CD4-positive, alpha-beta T cell (primary cell): ENCODE data around the gene IL12RB1. TPM values are rescaled to one million over a fixed set of nuclear protein-coding genes. Genes with fewer than 3 reads are reported as not detected.

Source experiments
- ATAC-seq: fragments of 200-7000 bp; cut with Tn5 transposase; one replicate; pipeline ENCODE4 v1.10.0; 2022; ENCODE audit warnings: mild to moderate bottlenecking; ENCODE audit not compliant: poor library complexity
- CTCF ChIA-PET: fragments of 350-600 bp; sonication (Branson Sonifier 250); formaldehyde crosslinking; loops from one replicate; lab custom pipeline; 2021; ENCODE audit warnings: antibody characterized with exemption, inconsistent platforms; lab: Charles Lee
- POLR2A ChIA-PET: fragments of 350-600 bp; sonication (Branson Sonifier 250); formaldehyde crosslinking; loops from one replicate; lab custom pipeline; 2021; ENCODE audit warnings: antibody characterized with exemption, inconsistent platforms; lab: Charles Lee
- DNase-seq, 14 experiments: peaks; one replicate each; pipeline ENCODE4 v3.0.0-alpha.2; 2013 to 2020; ENCODE audit warnings: mixed read lengths in 2 of 14
- H3K27ac ChIP-seq, 2 donors: one replicate each; pipeline versions ENCODE4 v1.5.1 to v1.7.0; 2013; ENCODE audit warnings: low read length in 2 of 2, low read depth in 1 of 2, mild to moderate bottlenecking in 1 of 2
- H3K27me3 ChIP-seq, 2 experiments: 1 replicate in 1 of 2; 2 replicates in 1 of 2; pipeline versions ENCODE4 v1.6.1 to v1.7.0; 2013; ENCODE audit warnings: low read length in 2 of 2, control low read depth in 1 of 2, mild to moderate bottlenecking in 1 of 2, moderate library complexity in 1 of 2; ENCODE audit not compliant: insufficient read depth in 2 of 2, control insufficient read depth in 1 of 2
- H3K36me3 ChIP-seq: one replicate; pipeline ENCODE4 v1.6.1; 2013; ENCODE audit warnings: low read length, control low read depth; ENCODE audit not compliant: insufficient read depth
- H3K4me1 ChIP-seq: one replicate; pipeline ENCODE4 v1.6.1; 2013; ENCODE audit warnings: low read length, control low read depth; ENCODE audit not compliant: insufficient read depth
- H3K4me3 ChIP-seq: one replicate; pipeline ENCODE4 v1.5.1; 2013; ENCODE audit warnings: mild to moderate bottlenecking, low read length, moderate library complexity
- H3K9me3 ChIP-seq, 2 experiments: 1 replicate in 1 of 2; 2 replicates in 1 of 2; pipeline versions ENCODE4 v1.6.1 to v1.7.0; 2013; ENCODE audit warnings: low read length in 2 of 2, mild to moderate bottlenecking in 2 of 2, control low read depth in 1 of 2, moderate library complexity in 1 of 2; ENCODE audit not compliant: control insufficient read depth in 1 of 2, insufficient read depth in 1 of 2
- H3K27ac Mint-ChIP-seq: one replicate; pipeline ENCODE4 v1.8.0; 2020; ENCODE audit warnings: mixed read lengths
- H3K27me3 Mint-ChIP-seq: one replicate; pipeline ENCODE4 v1.8.0; 2021; ENCODE audit warnings: mixed read lengths
- H3K36me3 Mint-ChIP-seq: one replicate; pipeline ENCODE4 v1.8.0; 2021; ENCODE audit warnings: low read depth, mixed read lengths
- H3K4me1 Mint-ChIP-seq: one replicate; pipeline ENCODE4 v1.8.0; 2021; ENCODE audit warnings: low read depth, mixed read lengths
- H3K4me3 Mint-ChIP-seq: one replicate; pipeline ENCODE4 v1.8.0; 2020; ENCODE audit warnings: mild to moderate bottlenecking, mixed read lengths
- H3K9me3 Mint-ChIP-seq: one replicate; pipeline ENCODE4 v1.8.0; 2020; ENCODE audit warnings: mixed read lengths
- CTCF ChIP-seq: fragments of 200-600 bp; IDR thresholded peaks from one replicate; pipeline ENCODE4 v1.8.0; 2022; ENCODE audit warnings: antibody characterized with exemption, mild to moderate bottlenecking
- intact Hi-C, 2 experiments: fragments of 100-400 bp; cut with DNase I in 1 of 2; cut with micrococcal nuclease in 1 of 2; formaldehyde crosslinking; loops; one replicate each; pipeline versions ENCODE4 v1.15.1 to v1.9.0; 2023 to 2025; cut with DNase I, micrococcal nuclease
- total RNA-seq, 174 experiments: library from RNA in 2 of 174; stranded (reverse) in 2 of 174; gene quantifications; one replicate each; pipeline ENCODE4 v1.2.3 and lab custom pipeline; 2021 to 2026

Gene IL12RB1
- total RNA-seq, 2 experiments from 2014 or later: 20.5 to 22.5 TPM

DNA sequence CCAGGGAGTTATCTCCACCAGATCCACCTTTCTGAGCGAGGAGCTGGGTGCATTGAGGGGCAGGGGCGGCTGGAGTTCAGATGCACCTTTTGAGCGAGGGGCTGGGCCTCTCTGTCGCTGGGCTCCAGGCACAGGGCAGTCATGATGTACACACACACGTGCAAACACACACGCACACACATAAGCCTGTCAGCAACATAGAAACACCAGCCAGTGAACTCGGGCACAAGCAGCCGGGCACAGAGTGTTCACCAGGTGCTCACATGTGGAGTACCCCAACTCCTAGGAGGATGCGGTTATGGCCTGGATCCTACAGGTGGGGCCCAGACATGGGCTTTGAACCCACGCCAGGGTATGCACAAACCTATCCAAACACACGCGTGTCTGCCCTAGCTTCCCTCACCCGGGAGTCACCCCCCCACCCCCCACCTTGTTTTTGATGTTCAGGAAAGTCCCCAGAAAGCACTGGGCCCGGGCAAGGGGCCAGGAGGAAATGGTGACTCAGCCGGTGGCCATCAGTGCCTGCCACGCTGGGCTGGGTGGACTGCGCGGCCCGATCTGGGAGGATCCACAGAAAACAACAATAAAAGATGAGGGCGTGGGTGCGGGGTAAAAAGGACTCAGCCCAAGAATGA is 65.5 kb downstream of the IL12RB1 start:
- Mint-ChIP-seq H3K9me3 (no peaks in the 10 kb centered on the region), H3K27ac (peak overlapping the region; percentile 94), H3K4me1 (peaks cover 69% of the 10 kb centered on the region), H3K36me3 (no peaks in the 10 kb centered on the region), H3K27me3 (no peaks in the 10 kb centered on the region), H3K4me3 (peak overlapping the region; percentile 78)
- DNase-seq (peak; percentile 58 to 94 (median 76)), ATAC-seq (peak; percentile 15)
- TF ChIP-seq CTCF: no peak
- intact Hi-C loops: no loop called here
- Histone ChIP-seq H3K4me3 (peak overlapping the region; percentile 12), H3K36me3 (no peaks in the 10 kb centered on the region), H3K27me3 (no peaks in the 10 kb centered on the region), H3K9me3 (no peaks in the 10 kb centered on the region), H3K27ac (peak overlapping the region; percentile 58 to 86), H3K4me1 (peaks cover 72% of the 10 kb centered on the region)
- ChIA-PET POLR2A (interaction anchor here (1.0 to 1.1 kb wide), 2 partner anchors 13 to 24 kb away, joined by 6 to 8 read pairs; partner anchors contain the start of gene ARRDC2), CTCF (interaction anchor here (1.0 to 1.4 kb wide), 3 partner anchors 21 to 83 kb away, joined by 4 read pairs; no protein-coding TSS in a partner anchor)

DNA sequence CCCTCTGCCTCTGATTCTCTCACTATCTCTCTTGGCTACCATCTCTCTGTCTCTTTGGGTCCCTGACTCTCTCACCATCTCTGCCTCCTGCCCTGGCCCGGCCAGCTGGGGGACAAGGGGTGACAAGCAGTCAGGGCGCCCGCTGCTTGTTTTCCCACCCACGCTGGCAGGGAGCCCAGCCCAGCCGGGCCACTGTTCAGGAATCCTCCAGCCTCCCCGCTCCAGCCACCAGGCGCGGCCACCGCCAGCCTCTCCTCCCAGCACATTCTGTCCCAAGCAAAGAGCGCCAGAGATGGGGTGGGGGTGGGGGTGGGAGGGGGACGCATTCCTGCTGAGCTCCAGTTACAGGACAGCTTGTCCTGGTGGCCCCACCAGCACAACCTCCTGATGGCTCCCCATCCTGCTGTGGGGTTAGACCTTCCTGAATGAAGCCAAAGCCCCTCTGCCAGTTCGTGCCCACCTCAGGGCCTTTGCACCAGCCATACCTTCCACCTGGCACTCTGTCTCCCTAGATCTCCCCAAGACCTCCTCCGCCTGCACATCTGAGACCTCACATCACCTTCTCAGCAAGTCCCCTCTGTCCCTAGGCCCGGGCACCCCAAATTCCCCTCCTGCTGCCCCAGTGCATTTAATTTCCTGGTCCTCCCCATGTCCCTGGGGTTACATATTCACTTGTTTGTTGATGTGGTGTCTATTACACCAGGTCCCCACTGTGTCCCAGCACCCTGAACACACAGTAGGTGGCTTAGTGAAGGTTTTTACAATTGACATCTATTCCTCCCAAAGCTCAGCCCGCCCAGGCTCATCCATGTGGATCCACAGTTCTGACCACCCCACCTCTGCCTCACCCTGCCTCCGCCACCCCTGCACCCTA is 66.3 kb downstream of the IL12RB1 start:
- H3K27me3 ChIP-seq: no peaks in the 10 kb centered on the region
- ChIA-PET CTCF (interaction anchor here (1.4 kb wide), 2 partner anchors 20 to 82 kb away, joined by 4 read pairs; no protein-coding TSS in a partner anchor), POLR2A (interaction anchor here (1.0 to 1.2 kb wide), 4 partner anchors 9 to 25 kb away, joined by 3 to 8 read pairs (median 5); partner anchors contain the start of gene ARRDC2)
- Mint-ChIP-seq H3K36me3 (peaks cover 4% of the 10 kb centered on the region), H3K4me3 (no peak overlapping the region), H3K4me1 (peaks cover 69% of the 10 kb centered on the region), H3K9me3 (no peaks in the 10 kb centered on the region), H3K27me3 (no peaks in the 10 kb centered on the region), H3K27ac (peak overlapping the region; percentile 94)
- no peak overlapping the region for H3K4me3 ChIP-seq
- DNase-seq (peak in 1 of 14 experiments; percentile 20), ATAC-seq (no peak)
- H3K36me3 ChIP-seq: peaks cover 2% of the 10 kb centered on the region
- no peak for TF ChIP-seq CTCF
- intact Hi-C loops: no loop called here
- H3K27ac ChIP-seq: peak overlapping the region; percentile 58 to 86
- H3K9me3 ChIP-seq: no peaks in the 10 kb centered on the region
- H3K4me1 ChIP-seq: peaks cover 78% of the 10 kb centered on the region

GRCh38 chr19:18017275-18018083 is 69.3 kb downstream of the IL12RB1 start:
- Histone ChIP-seq H3K27ac (no peak overlapping the region), H3K36me3 (peaks cover 21% of the 10 kb centered on the region), H3K4me1 (peaks cover 81% of the 10 kb centered on the region), H3K27me3 (no peaks in the 10 kb centered on the region), H3K9me3 (no peaks in the 10 kb centered on the region), H3K4me3 (no peak overlapping the region)
- Mint-ChIP-seq H3K4me1 (peaks cover 75% of the 10 kb centered on the region), H3K27me3 (no peaks in the 10 kb centered on the region), H3K27ac (peak overlapping the region; percentile 79), H3K4me3 (peak overlapping the region; percentile 23), H3K36me3 (peaks cover 32% of the 10 kb centered on the region), H3K9me3 (no peaks in the 10 kb centered on the region)
- ChIA-PET CTCF (interaction anchor here (1.4 to 2.1 kb wide), 2 partner anchors 10 kb away, joined by 3 to 7 read pairs; partner anchors contain the start of gene ARRDC2), POLR2A (interaction anchor here (2.9 kb wide), 1 partner anchor 9 kb away, joined by 13 read pairs; the partner anchor contains the start of gene ARRDC2)
- TF ChIP-seq CTCF: no peak
- ATAC-seq (no peak), DNase-seq (peak in 3 of 14 experiments; percentile 31 to 34 (median 31))
- intact Hi-C loops: no loop called here
